HG02763 (cell line): ENCODE results near the gene DHRS2.

Experiments
- ATAC-seq: cut with Tn5 transposase; IDR thresholded peaks from one replicate; pipeline ENCODE4 v1.9.1; 2021; ENCODE audit warnings: mild to moderate bottlenecking, moderate library complexity; ENCODE audit not compliant: unreplicated experiment

DHRS2 gene

GRCh38 chr14:23612354-23612732 is 23.8 kb upstream of the DHRS2 start:
- no peak for ATAC-seq

DNA sequence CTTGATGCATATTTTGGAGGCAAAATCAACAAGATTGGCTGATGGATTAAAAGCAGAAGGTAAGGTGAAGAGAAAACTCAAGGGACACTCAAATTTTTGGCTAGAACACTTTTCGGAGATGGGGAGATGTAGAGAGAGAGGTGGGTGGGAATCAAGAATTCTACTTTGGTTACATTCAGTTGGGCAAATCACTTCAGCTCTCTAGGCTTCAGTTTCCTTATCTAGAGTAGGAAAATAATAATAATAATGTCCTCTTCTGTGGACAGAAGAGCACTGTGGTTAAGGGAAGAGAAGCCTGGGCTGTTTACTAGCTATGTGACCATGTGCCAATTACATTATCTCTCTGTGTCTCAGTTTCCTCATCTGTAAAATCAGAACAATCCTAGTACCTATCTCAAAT is 23.4 kb upstream of the DHRS2 start:
- no peak for ATAC-seq

DNA sequence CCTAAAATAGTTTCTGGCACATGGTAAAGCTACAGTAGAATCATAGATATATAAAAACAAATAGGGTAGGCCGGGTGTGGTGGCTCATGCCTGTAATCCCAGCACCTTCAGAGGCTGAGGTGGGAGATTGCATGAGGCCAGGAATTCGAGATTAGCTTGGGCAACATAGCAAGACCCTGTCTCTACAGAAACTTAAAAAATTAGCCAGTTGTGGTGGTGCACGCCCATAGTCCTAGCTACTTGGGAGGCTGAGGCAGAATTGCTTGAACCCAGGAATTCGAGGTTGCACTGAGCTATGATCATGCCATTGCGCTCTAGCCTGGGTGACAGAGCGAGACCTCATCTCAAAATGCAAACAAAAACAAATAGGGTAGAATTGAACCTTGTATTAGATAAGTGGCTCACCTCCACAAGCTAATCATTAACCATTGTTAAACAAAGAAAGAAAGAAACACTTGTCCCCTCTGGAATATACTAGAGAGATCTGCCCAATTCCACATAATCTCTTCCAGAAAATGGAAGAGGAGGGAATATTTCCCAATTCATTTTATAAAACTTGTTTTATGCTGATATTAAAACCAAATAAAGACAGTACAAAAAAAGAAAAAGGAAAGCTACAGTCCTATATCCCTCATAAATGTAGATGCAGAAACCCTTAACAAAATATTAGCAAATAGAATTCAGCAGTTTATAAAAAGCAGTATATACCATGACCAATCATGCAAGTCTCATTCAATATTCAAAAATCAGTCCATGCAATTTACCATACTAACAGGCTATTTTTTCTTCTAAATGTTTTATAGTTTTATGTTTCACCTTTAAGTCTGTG is 22.7 kb upstream of the DHRS2 start:
- no peak for ATAC-seq

DNA sequence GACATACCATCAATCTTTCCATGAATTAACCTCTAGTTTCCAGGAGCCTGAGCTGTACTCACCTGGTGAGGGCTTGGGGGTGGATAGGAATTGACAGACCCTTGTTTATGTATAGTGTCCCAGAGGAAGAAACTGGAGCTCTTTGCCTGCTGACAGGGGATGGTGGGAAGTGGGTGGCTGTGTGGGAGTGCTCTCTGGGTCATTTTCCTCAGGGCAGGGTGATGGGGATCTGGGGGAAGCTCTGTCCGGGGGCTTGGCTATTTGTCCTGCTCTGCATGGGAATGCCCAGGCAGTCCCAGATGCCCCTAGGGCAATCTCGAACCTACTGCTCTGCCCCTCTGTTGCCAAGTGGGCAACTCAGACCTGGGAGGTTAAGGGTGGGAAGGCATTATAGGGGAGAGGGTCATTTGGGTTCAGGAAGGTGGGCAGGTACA is 21.8 kb upstream of the DHRS2 start:
- no peak for ATAC-seq

GRCh38 chr14:23615856-23616255 is 20.3 kb upstream of the DHRS2 start:
- no peak for ATAC-seq

DNA sequence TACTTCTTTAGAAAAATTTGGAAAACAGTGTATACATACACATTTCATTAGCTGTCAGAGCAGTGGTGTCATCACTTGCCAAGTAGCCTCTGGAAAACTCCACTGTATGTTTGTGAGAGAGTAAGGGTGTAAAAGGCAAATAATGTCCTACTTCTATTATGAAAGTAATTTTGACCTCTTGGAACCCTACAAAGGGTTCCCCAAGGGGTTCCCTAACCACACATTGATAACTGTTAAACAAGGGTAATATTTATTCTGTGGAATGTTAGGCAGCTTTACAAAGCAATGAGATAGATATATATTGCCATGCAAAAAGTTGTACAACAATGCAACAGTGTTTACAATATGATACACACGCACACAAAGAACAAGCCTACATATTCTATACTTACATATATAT is 18.6 kb upstream of the DHRS2 start:
- ATAC-seq: no peak

DNA sequence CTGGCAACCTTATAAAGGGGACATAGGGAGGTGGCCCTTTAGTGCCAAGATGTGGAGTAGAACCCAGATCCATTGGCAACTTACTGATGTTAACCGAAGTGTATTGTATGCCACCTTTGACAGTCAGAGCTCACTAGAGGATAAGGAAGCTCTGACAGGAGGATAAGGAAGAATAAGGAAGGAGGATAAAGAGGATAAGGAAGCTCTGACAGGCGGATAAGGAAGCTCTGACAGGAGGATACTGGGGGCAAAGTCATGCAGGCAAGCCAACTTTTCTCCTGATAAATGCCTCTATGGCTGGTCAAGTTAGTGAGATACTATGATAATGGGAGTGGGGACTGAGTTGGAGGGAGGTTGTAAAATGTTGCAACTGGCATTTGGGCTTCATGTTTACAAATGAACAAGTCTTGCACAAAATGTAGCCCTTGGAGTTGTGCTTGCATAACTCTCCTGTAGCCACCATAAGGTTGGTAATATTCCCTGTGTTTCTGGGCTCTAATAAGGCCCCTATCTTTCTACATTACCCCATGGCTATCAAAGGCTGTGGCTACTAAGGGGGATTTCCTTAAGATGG is 17.7 kb upstream of the DHRS2 start:
- ATAC-seq: no peak

GRCh38 chr14:23620177-23620702 is 15.9 kb upstream of the DHRS2 start:
- no peak for ATAC-seq

GRCh38 chr14:23621204-23621931 is 14.8 kb upstream of the DHRS2 start:
- ATAC-seq: no peak

- ATAC-seq: no peak
These were observed 14.0 kb upstream of the DHRS2 start for GRCh38 chr14:23621932-23622730.

DNA sequence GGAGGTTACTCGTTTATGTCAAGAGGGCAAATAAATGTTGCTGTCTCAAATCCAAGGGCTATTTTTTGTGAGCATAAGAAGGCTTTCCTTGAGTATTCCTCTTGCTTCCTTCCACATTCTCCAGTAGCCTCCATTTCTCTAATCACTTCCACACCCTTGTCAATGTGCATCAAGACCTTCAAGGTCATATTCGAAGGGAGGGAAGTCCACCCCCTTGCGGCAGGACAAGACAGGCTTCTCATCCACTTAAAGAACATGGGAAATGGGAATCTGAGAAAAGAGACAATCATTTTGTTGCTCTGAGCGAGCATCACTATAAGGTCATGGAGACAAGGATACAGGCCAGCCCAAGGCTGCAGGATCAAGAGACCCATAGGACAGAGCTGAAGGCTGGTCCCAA is 13.2 kb upstream of the DHRS2 start:
- no peak for ATAC-seq

- no peak for ATAC-seq
These were observed 12.2 kb upstream of the DHRS2 start for GRCh38 chr14:23623962-23624361.

DNA sequence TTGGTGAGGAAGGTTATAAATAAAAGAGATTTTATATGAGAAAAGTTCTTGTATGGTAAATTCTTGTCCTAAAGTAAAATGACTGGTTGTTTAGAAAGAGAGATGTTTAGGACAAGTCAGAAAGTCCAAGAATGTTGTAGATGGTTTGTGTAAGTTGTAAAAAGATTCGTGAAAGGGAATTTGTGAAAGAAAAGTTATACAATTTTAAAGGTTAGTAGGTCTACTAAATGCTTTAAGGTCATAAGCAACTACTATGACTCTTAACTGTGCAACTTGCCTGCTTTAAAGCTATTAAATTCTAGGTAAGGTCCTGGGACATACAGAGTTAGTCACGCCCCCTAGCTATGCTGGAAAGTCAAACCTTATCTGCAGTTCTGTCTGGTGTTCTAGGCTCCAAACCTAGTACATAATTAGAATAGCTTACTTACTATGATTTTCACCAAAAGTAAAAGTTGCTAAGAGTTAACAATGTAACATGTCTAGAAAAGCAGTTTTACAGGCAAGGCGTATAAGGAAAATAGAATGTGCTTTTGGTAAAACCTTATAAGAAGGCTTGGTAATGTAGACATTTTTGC is 11.2 kb upstream of the DHRS2 start:
- no peak for ATAC-seq

DNA sequence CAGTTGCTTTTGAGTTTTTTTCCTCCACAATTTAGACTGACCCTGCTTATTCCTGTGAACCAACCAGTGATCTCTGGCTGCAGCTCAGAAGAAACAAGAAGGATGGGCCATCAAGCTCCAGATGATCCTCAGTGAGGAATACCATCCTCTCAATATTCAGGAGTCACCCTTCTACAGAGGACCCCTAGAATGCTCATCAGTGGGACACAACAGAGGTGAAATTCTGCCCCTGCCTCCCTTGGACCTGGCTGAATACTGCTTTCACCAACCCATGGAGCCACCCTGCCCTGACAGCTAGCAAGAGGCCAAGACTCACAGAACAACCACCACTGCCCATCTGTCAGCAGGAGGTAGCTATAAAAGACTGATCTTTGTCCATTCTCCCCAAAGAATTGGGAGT is 9.2 kb upstream of the DHRS2 start:
- no peak for ATAC-seq

DNA sequence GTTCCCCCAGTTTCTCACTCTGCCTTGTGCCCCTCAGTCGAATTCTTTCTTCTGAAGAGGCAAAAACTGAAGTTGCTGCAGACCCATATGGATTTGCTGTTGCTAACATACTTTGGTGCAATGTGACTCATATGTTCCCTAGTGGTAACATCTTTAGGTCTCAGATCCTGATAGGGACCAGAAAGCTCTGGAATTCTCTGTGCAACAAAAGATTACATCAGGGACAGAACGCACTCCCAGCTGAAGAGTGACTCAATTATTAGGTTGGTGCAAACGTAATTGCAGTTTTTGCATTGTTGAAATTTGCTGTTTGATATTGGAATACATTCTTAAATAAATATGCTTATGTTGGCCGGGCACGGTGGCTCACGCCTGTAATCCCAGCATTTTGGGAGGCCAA is 8.2 kb upstream of the DHRS2 start:
- ATAC-seq: no peak

GRCh38 chr14:23629204-23629603 is 7.0 kb upstream of the DHRS2 start:
- no peak for ATAC-seq

- ATAC-seq: no peak
These were observed 6.2 kb upstream of the DHRS2 start for GRCh38 chr14:23629832-23630396.

GRCh38 chr14:23630687-23631086 is 5.5 kb upstream of the DHRS2 start:
- no peak for ATAC-seq

DNA sequence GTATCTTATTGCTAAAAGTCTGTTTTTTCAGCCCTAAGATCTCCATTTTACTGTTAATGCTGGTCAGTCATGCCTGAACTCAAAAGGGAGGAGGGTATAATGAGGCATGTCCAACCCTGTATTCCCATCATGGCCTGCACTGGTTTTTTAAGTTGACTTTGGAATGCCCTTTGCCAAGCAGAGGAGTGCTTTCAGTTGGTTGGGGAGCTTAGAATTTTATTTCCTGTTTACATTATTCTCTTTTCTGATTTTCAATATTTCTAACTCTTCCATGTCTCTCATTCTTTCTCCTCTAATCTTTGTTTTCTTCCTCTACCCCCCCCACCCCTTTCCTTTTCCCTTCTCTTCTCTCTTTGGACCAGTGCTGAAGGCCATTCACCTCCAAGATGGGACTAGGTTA is 4.9 kb upstream of the DHRS2 start:
- no peak for ATAC-seq

DNA sequence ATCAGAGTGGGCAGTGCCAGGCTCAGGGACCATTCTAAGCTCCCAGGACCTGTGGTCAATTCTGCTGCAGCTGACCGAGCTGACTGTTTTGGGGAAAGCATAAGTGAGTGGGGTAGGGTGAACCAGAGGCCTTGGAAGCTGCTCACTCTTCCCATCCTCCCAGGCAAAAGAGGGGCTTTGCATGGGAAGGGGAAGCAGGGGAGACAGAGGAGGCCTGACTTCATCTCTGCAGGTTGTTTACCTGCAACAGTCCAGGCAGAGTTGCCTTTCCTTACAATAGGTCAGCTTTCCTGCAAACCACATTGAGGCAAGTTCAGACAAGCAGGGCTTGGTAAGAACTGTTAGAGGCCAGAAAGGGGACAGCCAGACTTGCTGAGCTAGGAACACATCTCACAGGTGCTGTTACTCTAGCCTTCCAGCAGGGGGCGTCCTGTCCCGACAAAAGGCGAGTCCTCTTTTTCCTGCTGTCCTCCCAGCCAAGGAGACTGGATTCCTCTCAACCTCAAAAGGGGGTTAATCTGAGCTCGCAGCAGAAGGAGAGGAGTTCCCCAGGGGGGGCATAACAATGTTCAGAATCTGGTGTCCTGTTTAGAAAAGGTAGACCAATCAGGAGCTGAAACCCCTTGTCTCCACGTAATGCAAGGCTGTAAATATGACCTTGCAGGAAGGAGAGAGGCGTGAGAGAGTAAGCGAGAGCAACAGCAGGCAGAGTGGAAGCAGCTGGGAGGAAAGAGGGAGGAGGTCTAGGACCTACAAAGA is 4.3 kb upstream of the DHRS2 start:
- ATAC-seq: no peak
